Measurements from ENCODE around the gene KRTAP11-1. TPM values are rescaled to one million over a fixed set of nuclear protein-coding genes. Genes with fewer than 3 reads are reported as not detected.

KRTAP11-1 gene
- under 1 TPM in 1 of 6 donors, not detected in 5; 0.46 TPM for total RNA-seq

- no peak for TF ChIP-seq EP300 (IDR thresholded peaks at IDR 0.05)
- TF ChIP-seq POLR2AphosphoS5 (IDR thresholded peaks at IDR 0.05), result no peak
- TF ChIP-seq CTCF (IDR thresholded peaks at IDR 0.05), result no peak
- no peak for TF ChIP-seq POLR2A (IDR thresholded peaks at IDR 0.05)
- H3K4me3 ChIP-seq, result no peak within 1 kb of the TSS
- DNase-seq (no peak), ATAC-seq (ENCODE audit: low FRiP score in 2 of 2) (no peak)
- no peak within 1 kb of the TSS for H3K27ac ChIP-seq
- 72 to 85% methylated on average over 2 of the region's 2 CpGs for WGBS, 2 donors
- peaks cover 0 to 2% (median 0%) of the 10 kb centered on the region in 4 donors for H3K9me3 ChIP-seq
- H3K36me3 ChIP-seq, result no peaks in the 10 kb centered on the region
- H3K27me3 ChIP-seq, result no peaks in the 10 kb centered on the region
- H3K4me1 ChIP-seq, result no peaks in the 10 kb centered on the region
These were observed at the start of gene KRTAP11-1 for GRCh38 chr21:30881480-30881879. KRTAP11-1 (minus strand) TSS chr21:30881580; CDS start chr21:30881524, 56 bp downstream.

- no peaks in the 10 kb centered on the region for H3K36me3 ChIP-seq
- no peaks in the 10 kb centered on the region for H3K27me3 ChIP-seq
- H3K4me3 ChIP-seq, result no peak overlapping the region
- H3K27ac ChIP-seq, result no peak overlapping the region
- ATAC-seq (ENCODE audit: low FRiP score in 2 of 2) (no peak), DNase-seq (no peak)
- no peak for TF ChIP-seq POLR2AphosphoS5 (IDR thresholded peaks at IDR 0.05)
- TF ChIP-seq EP300 (IDR thresholded peaks at IDR 0.05), result no peak
- TF ChIP-seq CTCF (IDR thresholded peaks at IDR 0.05), result no peak
- TF ChIP-seq POLR2A (IDR thresholded peaks at IDR 0.05), result no peak
- WGBS, 2 donors, result 45 to 48% methylated on average over 4 of the region's 4 CpGs
- no peaks in the 10 kb centered on the region for H3K4me1 ChIP-seq
- H3K9me3 ChIP-seq, result no peaks in the 10 kb centered on the region
These were observed 42.8 kb upstream of the KRTAP11-1 start for GRCh38 chr21:30924146-30924700.

GRCh38 chr21:30921129-30921528 is 39.7 kb upstream of the KRTAP11-1 start:
- H3K9me3 ChIP-seq, result no peaks in the 10 kb centered on the region
- DNase-seq, result no peak
- no peak overlapping the region for H3K27ac ChIP-seq
- TF ChIP-seq CTCF (IDR thresholded peaks at IDR 0.05), result no peak
- no peak for TF ChIP-seq POLR2AphosphoS5 (IDR thresholded peaks at IDR 0.05)
- no peak for TF ChIP-seq EP300 (IDR thresholded peaks at IDR 0.05)
- no peak for TF ChIP-seq POLR2A (IDR thresholded peaks at IDR 0.05)
- H3K27me3 ChIP-seq, result no peaks in the 10 kb centered on the region
- H3K4me3 ChIP-seq, result no peak overlapping the region
- no peak for ATAC-seq (ENCODE audit: low FRiP score in 2 of 2)
- H3K36me3 ChIP-seq, result no peaks in the 10 kb centered on the region
- no peaks in the 10 kb centered on the region for H3K4me1 ChIP-seq
- whole genome bisulfite sequencing, 2 donors, result 71 to 79% methylated on average over 4 of the region's 4 CpGs

GRCh38 chr21:30917557-30917956 is 36.2 kb upstream of the KRTAP11-1 start:
- Histone ChIP-seq H3K36me3 (no peaks in the 10 kb centered on the region), H3K4me1 (no peaks in the 10 kb centered on the region), H3K9me3 (no peaks in the 10 kb centered on the region), H3K27me3 (no peaks in the 10 kb centered on the region), H3K27ac (no peak overlapping the region), H3K4me3 (no peak overlapping the region)
- TF ChIP-seq POLR2A (IDR thresholded peaks at IDR 0.05), result no peak
- TF ChIP-seq POLR2AphosphoS5 (IDR thresholded peaks at IDR 0.05), result no peak
- TF ChIP-seq EP300 (IDR thresholded peaks at IDR 0.05), result no peak
- no peak for TF ChIP-seq CTCF (IDR thresholded peaks at IDR 0.05)
- 86 to 92% methylated on average over 1 of the region's 1 CpG for WGBS, 2 donors
- no peak for ATAC-seq (ENCODE audit: low FRiP score in 2 of 2)
- DNase-seq, result no peak

GRCh38 chr21:30900881-30901280 is 19.5 kb upstream of the KRTAP11-1 start:
- Histone ChIP-seq H3K27me3 (no peaks in the 10 kb centered on the region), H3K4me1 (no peaks in the 10 kb centered on the region), H3K36me3 (no peaks in the 10 kb centered on the region), H3K9me3 (no peaks in the 10 kb centered on the region), H3K4me3 (no peak overlapping the region), H3K27ac (no peak overlapping the region)
- no peak for ATAC-seq (ENCODE audit: low FRiP score in 2 of 2)
- WGBS, 2 donors, result 69 to 72% methylated on average over 4 of the region's 4 CpGs
- DNase-seq, result no peak
- no peak for TF ChIP-seq CTCF (IDR thresholded peaks at IDR 0.05)
- no peak for TF ChIP-seq POLR2A (IDR thresholded peaks at IDR 0.05)
- no peak for TF ChIP-seq EP300 (IDR thresholded peaks at IDR 0.05)
- no peak for TF ChIP-seq POLR2AphosphoS5 (IDR thresholded peaks at IDR 0.05)
